Esophagus squamous epithelium (tissue), 5 donors: ENCODE results near the gene SIL1. TPM values are rescaled to one million over a fixed set of nuclear protein-coding genes. Genes with fewer than 3 reads are reported as not detected.

Source experiments
- DNase-seq: peaks from one replicate; lab custom pipeline; 2025; lab: John Stamatoyannopoulos, UW
- H3K27ac ChIP-seq, 4 donors: fragments of 200-600 bp; sonication (generic); one replicate each; pipeline ENCODE4 v1.5.1; 2016 to 2019; ENCODE audit warnings: mild to moderate bottlenecking in 1 of 4
- H3K27me3 ChIP-seq, 4 donors: fragments of 200-600 bp; sonication (generic); 1 replicate in 3 of 4; 2 replicates in 1 of 4; pipeline versions ENCODE4 v1.5.1 to v1.6.0; 2017 to 2021; ENCODE audit warnings: antibody characterized with exemption in 1 of 4
- H3K36me3 ChIP-seq, 3 donors: fragments of 200-600 bp; sonication (generic); one replicate each; pipeline ENCODE4 v1.5.1; 2016 to 2019
- H3K4me1 ChIP-seq, 3 donors: fragments of 200-600 bp; sonication (generic); one replicate each; pipeline ENCODE4 v1.5.1; 2017 to 2019
- H3K4me3 ChIP-seq, 4 donors: fragments of 200-600 bp; sonication (generic); 1 replicate in 3 of 4; 2 replicates in 1 of 4; pipeline ENCODE4 v1.5.1; 2016 to 2019; ENCODE audit warnings: mild to moderate bottlenecking in 2 of 4, moderate library complexity in 1 of 4
- H3K9me3 ChIP-seq, 3 donors: fragments of 200-600 bp; sonication (generic); one replicate each; pipeline ENCODE4 v1.5.1; 2016 to 2019
- CTCF ChIP-seq, 6 experiments: fragments of 450-650 bp in 4 of 6; fragments of 200-600 bp in 2 of 6; sonication (generic) in 2 of 6; IDR thresholded peaks; one replicate each; pipeline ENCODE4 v1.5.1; 2016 to 2019; ENCODE audit warnings: antibody characterized with exemption in 6 of 6, mild to moderate bottlenecking in 4 of 6, moderate library complexity in 4 of 6
- POLR2A ChIP-seq, 4 donors: fragments of 450-650 bp; IDR thresholded peaks; one replicate each; pipeline ENCODE4 v1.6.1; 2017; ENCODE audit warnings: antibody characterized with exemption in 4 of 4, mild to moderate bottlenecking in 4 of 4, moderate library complexity in 3 of 4
- WGBS, 2 donors: methylation state at CpG; one replicate each; pipeline ENCODE4 v1.1.5; 2018; 5-methylcytosine and 5-hydroxymethylcytosine counted together
- intact Hi-C: fragments of 100-400 bp; cut with DNase I; formaldehyde crosslinking; loops from one replicate; pipeline ENCODE4 v1.15.0; 2022
- total RNA-seq, 4 donors: library from RNA; depleted of rRNA; stranded (reverse); fragments of >200 nt; gene quantifications; one replicate each; pipeline ENCODE4 v1.1.0, GENCODE V29; 2016
- donor health status: DM: yes; HTN: yes; CAD: no.

SIL1 gene
- total RNA-seq, 4 donors from 2014 or later, result 18.0 to 34.6 (median 18.3) TPM

- Histone ChIP-seq H3K27me3 (no peaks in the 10 kb centered on the region), H3K9me3 (no peaks in the 10 kb centered on the region), H3K4me1 (peaks cover 0 to 6% (median 0%) of the 10 kb centered on the region in 3 donors), H3K27ac (no peak overlapping the region), H3K4me3 (no peak overlapping the region), H3K36me3 (no peaks in the 10 kb centered on the region)
- TF ChIP-seq CTCF (IDR thresholded peaks at IDR 0.05), result no peak
- no peak for TF ChIP-seq POLR2A (IDR thresholded peaks at IDR 0.05)
- no peak for DNase-seq
- WGBS, 2 donors, result 61 to 79% methylated on average over 2 to 4 of the region's 4 CpGs
- intact Hi-C loops, result no loop called here
Observed at GRCh38 chr5:138985256-138985655, 212.9 kb downstream of the SIL1 start.

- no peak overlapping the region for H3K27ac ChIP-seq
- no peaks in the 10 kb centered on the region for H3K36me3 ChIP-seq
- no peak overlapping the region for H3K4me3 ChIP-seq
- TF ChIP-seq CTCF (IDR thresholded peaks at IDR 0.05) (no peak), POLR2A (IDR thresholded peaks at IDR 0.05) (no peak)
- DNase-seq, result no peak
- peaks cover 0 to 7% (median 0%) of the 10 kb centered on the region in 3 donors for H3K4me1 ChIP-seq
- intact Hi-C loops, result no loop called here
- 93 to 100% methylated on average over 1 to 2 of the region's 2 CpGs for WGBS, 2 donors
- H3K9me3 ChIP-seq, result no peaks in the 10 kb centered on the region
- no peaks in the 10 kb centered on the region for H3K27me3 ChIP-seq
Observed at GRCh38 chr5:138983984-138984383, 214.2 kb downstream of the SIL1 start.

- TF ChIP-seq CTCF (IDR thresholded peaks at IDR 0.05) (no peak), POLR2A (IDR thresholded peaks at IDR 0.05) (no peak)
- no peaks in the 10 kb centered on the region for H3K27me3 ChIP-seq
- no peaks in the 10 kb centered on the region for H3K9me3 ChIP-seq
- H3K4me1 ChIP-seq, result peaks cover 0 to 7% (median 0%) of the 10 kb centered on the region in 3 donors
- intact Hi-C loops, result no loop called here
- no peaks in the 10 kb centered on the region for H3K36me3 ChIP-seq
- H3K27ac ChIP-seq, result no peak overlapping the region
- DNase-seq, result no peak
- 65 to 75% methylated on average over 7 of the region's 7 CpGs for WGBS, 2 donors
- H3K4me3 ChIP-seq, result no peak overlapping the region
Observed at GRCh38 chr5:138981586-138981985, 216.6 kb downstream of the SIL1 start.

- intact Hi-C loops, result no loop called here
- H3K36me3 ChIP-seq, result no peaks in the 10 kb centered on the region
- DNase-seq, result no peak
- H3K27me3 ChIP-seq, result no peaks in the 10 kb centered on the region
- no peak overlapping the region for H3K27ac ChIP-seq
- no peak overlapping the region for H3K4me3 ChIP-seq
- TF ChIP-seq POLR2A (IDR thresholded peaks at IDR 0.05) (no peak), CTCF (IDR thresholded peaks at IDR 0.05) (no peak)
- H3K9me3 ChIP-seq, result no peaks in the 10 kb centered on the region
- peaks cover 0 to 7% (median 0%) of the 10 kb centered on the region in 3 donors for H3K4me1 ChIP-seq
- WGBS, 2 donors, result 85 to 92% methylated on average over 2 to 3 of the region's 3 CpGs
Observed at GRCh38 chr5:138981131-138981530, 217.0 kb downstream of the SIL1 start.

GRCh38 chr5:138980441-138980840 lies 217.7 kb downstream of the SIL1 start:
- Histone ChIP-seq H3K27ac (no peak overlapping the region), H3K9me3 (no peaks in the 10 kb centered on the region), H3K36me3 (no peaks in the 10 kb centered on the region), H3K4me1 (peaks cover 0 to 9% (median 0%) of the 10 kb centered on the region in 3 donors), H3K27me3 (no peaks in the 10 kb centered on the region), H3K4me3 (no peak overlapping the region)
- no peak for DNase-seq
- no peak for TF ChIP-seq CTCF (IDR thresholded peaks at IDR 0.05)
- TF ChIP-seq POLR2A (IDR thresholded peaks at IDR 0.05), result no peak
- intact Hi-C loops, result no loop called here
